ENCODE measurements around the gene SPG11. TPM values are rescaled to one million over a fixed set of nuclear protein-coding genes. Genes with fewer than 3 reads are reported as not detected.
"Not testable (repeated sequence)": the region's sequence is repeated elsewhere in the genome, so short reads cannot be mapped to it uniquely, and the experiment has no call there.

SPG11 gene
- total and polyA plus RNA-seq, 2 experiments from 2014 or later, result 21.5 to 53.6 TPM

DNA sequence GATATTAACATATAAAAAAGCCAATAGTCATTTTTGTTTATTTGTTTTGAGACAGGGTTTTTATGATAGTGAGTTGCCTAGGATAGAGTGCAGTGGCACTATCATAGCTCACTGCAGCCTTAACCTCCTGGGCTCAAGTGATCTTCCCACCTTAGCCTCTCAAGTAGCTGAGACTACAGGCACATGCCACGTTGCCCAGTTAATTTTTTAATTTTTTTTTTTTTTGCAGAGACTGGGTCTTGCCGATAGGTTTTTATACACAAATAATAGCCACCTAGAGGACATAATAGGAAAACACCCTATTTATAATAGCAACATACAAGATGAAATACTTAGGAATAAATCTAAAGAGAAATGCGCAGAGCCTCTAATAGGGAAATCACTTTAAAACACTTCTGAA is 113.2 kb downstream of the SPG11 start:
- Histone ChIP-seq H2AFZ (no peak overlapping the region), H3K4me1 (ENCODE audit: insufficient read depth) (peaks cover 12% of the 10 kb centered on the region), H3K9me3 (ENCODE audit: low read depth) (no peaks in the 10 kb centered on the region), H3K4me3 (no peak overlapping the region), H3F3A (ENCODE audit: insufficient read depth) (peaks cover 18% of the 10 kb centered on the region), H3K79me2 (ENCODE audit: insufficient read depth) (peaks cover 100% of the 10 kb centered on the region), H4K20me1 (ENCODE audit: insufficient read depth) (no peaks in the 10 kb centered on the region), H3K36me3 (ENCODE audit: low read depth) (peaks cover 39% of the 10 kb centered on the region), H3K27me3 (replicated peaks; ENCODE audit: insufficient read depth) (no peaks in the 10 kb centered on the region), H3K4me2 (ENCODE audit: unreplicated experiment) (no peak overlapping the region), H3K9ac (peak overlapping the region; percentile 44; the same call in 1 of the 2 replicates), H3K27ac (peak overlapping the region; percentile 23), H3K9me2 (ENCODE audit: insufficient read depth) (no peaks in the 10 kb centered on the region)
- in situ Hi-C loops (cut with MboI), result no loop called here
- WGBS, 2 experiments (ENCODE audit: low coverage in 1 of 2, low lambda C conversion rate in 2 of 2, missing lambda C conversion rate in 2 of 2), result 35 to 47% methylated on average over 3 of the region's 3 CpGs
- TF ChIP-seq EZH2phosphoT487 (IDR thresholded peaks at IDR 0.05; ENCODE audit: insufficient read depth, low read depth), result no peak
- no peak for TF ChIP-seq EZH2 (IDR thresholded peaks at IDR 0.05; ENCODE audit: insufficient read depth, poor library complexity, severe bottlenecking)
- DNase-seq, result peak; percentile 66

GRCh38 chr15:44549152-44549551 is 114.3 kb downstream of the SPG11 start:
- 96 to 98% methylated on average over 9 of the region's 9 CpGs for WGBS, 2 experiments (ENCODE audit: low coverage in 1 of 2, low lambda C conversion rate in 2 of 2, missing lambda C conversion rate in 2 of 2)
- H4K20me1 ChIP-seq (ENCODE audit: insufficient read depth); H3K27ac ChIP-seq: not testable (repeated sequence)

GRCh38 chr15:44545913-44546802 is 117.3 kb downstream of the SPG11 start:
- H3K9me2 ChIP-seq (ENCODE audit: insufficient read depth), result no peaks in the 10 kb centered on the region
- no peak for TF ChIP-seq EZH2 (IDR thresholded peaks at IDR 0.05; ENCODE audit: insufficient read depth, poor library complexity, severe bottlenecking)
- no peak for TF ChIP-seq EZH2phosphoT487 (IDR thresholded peaks at IDR 0.05; ENCODE audit: insufficient read depth, low read depth)
- H3K27ac ChIP-seq, result peak overlapping the region; percentile 58
- no peaks in the 10 kb centered on the region for H3K9me3 ChIP-seq (ENCODE audit: low read depth)
- peaks cover 33% of the 10 kb centered on the region for H3F3A ChIP-seq (ENCODE audit: insufficient read depth)
- peak overlapping the region; percentile 36; the same call in 1 of the 2 replicates for H3K9ac ChIP-seq
- H3K4me1 ChIP-seq (ENCODE audit: insufficient read depth), result peaks cover 31% of the 10 kb centered on the region
- H3K27me3 ChIP-seq (replicated peaks; ENCODE audit: insufficient read depth), result no peaks in the 10 kb centered on the region
- peak overlapping the region; percentile 3; the same call in 1 of the 2 replicates for H3K4me3 ChIP-seq
- in situ Hi-C loops (cut with MboI), result no loop called here
- H2AFZ ChIP-seq, result no peak overlapping the region
- peaks cover 100% of the 10 kb centered on the region for H3K79me2 ChIP-seq (ENCODE audit: insufficient read depth)
- DNase-seq, result peak; percentile 82
- H3K4me2 ChIP-seq (ENCODE audit: unreplicated experiment), result peak overlapping the region; percentile 70
- H4K20me1 ChIP-seq (ENCODE audit: insufficient read depth), result no peaks in the 10 kb centered on the region
- WGBS, 2 experiments (ENCODE audit: low coverage in 1 of 2, low lambda C conversion rate in 2 of 2, missing lambda C conversion rate in 2 of 2), result 50% methylated on average over 5 of the region's 5 CpGs
- peaks cover 3% of the 10 kb centered on the region for H3K36me3 ChIP-seq (ENCODE audit: low read depth)

More at GRCh38 chr15:44549152-44549551, 114.3 kb downstream of the SPG11 start:
- H2AFZ ChIP-seq; H3K9ac ChIP-seq; H3K27me3 ChIP-seq (replicated peaks; ENCODE audit: insufficient read depth); DNase-seq; H3K4me2 ChIP-seq (ENCODE audit: unreplicated experiment); H3K9me3 ChIP-seq (ENCODE audit: low read depth); H3K9me2 ChIP-seq (ENCODE audit: insufficient read depth); H3K4me3 ChIP-seq; in situ Hi-C loops (cut with MboI): not testable (repeated sequence)
- H3K36me3 ChIP-seq (ENCODE audit: low read depth), result peaks cover 29% of the 10 kb centered on the region
- peaks cover 100% of the 10 kb centered on the region for H3K79me2 ChIP-seq (ENCODE audit: insufficient read depth)
- H3F3A ChIP-seq (ENCODE audit: insufficient read depth), result peaks cover 18% of the 10 kb centered on the region
- peaks cover 12% of the 10 kb centered on the region for H3K4me1 ChIP-seq (ENCODE audit: insufficient read depth)

DNA sequence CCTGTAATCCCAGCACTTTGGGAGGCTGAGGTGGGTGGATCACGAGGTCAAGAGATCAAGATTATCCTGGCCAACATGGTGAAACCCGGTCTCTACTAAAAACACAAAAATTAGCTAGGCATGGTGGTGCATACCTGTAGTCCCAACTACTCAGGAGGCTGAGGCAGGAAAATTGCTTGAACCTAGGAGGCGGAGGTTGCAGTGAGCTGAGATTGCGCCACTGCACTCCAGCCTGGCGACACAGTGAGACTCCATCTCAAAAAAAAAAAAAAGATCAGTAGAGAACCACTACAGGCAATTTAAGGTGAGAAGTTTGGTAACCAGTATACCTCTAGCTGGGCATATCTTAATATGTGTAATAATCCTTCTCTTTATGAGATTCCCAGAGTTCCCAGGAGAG is 118.7 kb downstream of the SPG11 start:
- in situ Hi-C loops (cut with MboI); DNase-seq; H3K4me3 ChIP-seq; H3K36me3 ChIP-seq (ENCODE audit: low read depth); H2AFZ ChIP-seq; H4K20me1 ChIP-seq (ENCODE audit: insufficient read depth); H3K9ac ChIP-seq; H3K9me2 ChIP-seq (ENCODE audit: insufficient read depth); H3K27me3 ChIP-seq (replicated peaks; ENCODE audit: insufficient read depth); H3K9me3 ChIP-seq (ENCODE audit: low read depth); H3K27ac ChIP-seq; H3K4me2 ChIP-seq (ENCODE audit: unreplicated experiment): not testable (repeated sequence)
- Histone ChIP-seq H3K79me2 (ENCODE audit: insufficient read depth) (peaks cover 98% of the 10 kb centered on the region), H3F3A (ENCODE audit: insufficient read depth) (peaks cover 42% of the 10 kb centered on the region), H3K4me1 (ENCODE audit: insufficient read depth) (peaks cover 37% of the 10 kb centered on the region)
- WGBS, 2 experiments (ENCODE audit: low coverage in 1 of 2, low lambda C conversion rate in 2 of 2, missing lambda C conversion rate in 2 of 2), result 96 to 98% methylated on average over 5 of the region's 5 CpGs

Measured in GM23248 (cell line).